Measurements from ENCODE around the gene CHST3.

GRCh38 chr10:72058347-72058898, 94.2 kb downstream of the CHST3 start:
- no peak for TF ChIP-seq CTCF (IDR thresholded peaks at IDR 0.05)
- TF ChIP-seq POLR2A (IDR thresholded peaks at IDR 0.05), result no peak
